AG20443 (cell line): ENCODE data around the gene DAP.

Experiments
- DNase-seq: peaks from one replicate; pipeline ENCODE4 v3.0.0; 2012; ENCODE audit warnings: low spot score, mixed read lengths

Gene DAP

DNA sequence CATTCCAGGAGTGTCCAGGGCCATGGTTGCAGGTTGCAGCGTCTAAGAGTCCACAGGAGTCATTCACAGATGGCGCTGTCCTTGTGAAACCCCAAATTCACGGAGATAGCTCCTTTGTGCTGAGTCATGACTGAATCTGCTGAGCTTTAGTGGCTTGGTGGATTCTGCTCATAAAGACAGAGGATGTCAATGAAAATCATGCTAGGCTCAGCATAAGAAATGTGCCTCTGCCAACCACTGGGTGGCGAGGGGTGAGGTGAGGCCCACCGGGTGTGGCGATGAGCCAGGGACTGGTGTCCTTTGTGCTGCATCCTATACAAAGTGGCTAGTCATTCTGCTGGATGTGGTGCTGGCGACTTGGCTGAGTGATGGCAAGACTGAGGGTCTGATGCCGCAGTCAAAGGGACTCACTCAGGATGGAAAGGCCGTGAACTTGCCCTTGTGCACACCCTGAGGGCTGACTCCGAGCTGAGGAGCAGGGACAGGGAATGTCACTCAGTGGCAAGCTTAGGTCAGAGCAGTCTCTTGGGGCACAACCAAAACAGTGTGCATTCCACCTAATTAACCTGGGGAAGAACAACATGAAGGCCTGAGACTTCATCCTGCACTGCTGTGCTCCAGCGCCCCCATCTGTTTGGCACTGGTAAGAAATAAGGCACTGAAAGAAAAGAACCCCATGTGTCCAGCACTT, 71.5 kb downstream of the DAP start:
- DNase-seq: peak; percentile 47

DNA sequence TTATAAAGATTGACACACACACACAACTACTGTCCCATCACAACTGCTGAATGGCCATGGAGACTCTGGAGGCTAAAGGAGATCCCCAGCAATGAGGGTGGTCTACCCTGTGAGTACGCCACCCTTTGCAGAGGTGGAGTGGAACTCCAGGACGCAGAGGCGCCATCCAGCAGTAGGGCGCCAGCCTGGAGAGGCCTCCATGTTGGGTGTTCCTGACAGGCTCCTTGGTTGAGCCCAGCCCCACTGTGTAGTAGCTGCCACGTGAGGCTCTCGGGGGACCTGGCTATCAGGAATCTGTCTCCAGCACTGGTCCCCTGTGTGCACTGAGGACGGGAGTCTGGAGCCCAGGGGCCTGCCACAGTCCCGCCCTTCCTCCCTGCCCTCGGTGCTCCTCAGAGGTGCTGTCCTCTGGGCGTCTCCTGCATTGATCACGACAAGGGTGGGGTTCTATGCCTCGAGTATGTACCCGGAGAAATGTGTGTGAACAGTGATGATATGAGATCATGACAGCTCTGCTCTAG, 72.3 kb downstream of the DAP start:
- DNase-seq: no peak

DNA sequence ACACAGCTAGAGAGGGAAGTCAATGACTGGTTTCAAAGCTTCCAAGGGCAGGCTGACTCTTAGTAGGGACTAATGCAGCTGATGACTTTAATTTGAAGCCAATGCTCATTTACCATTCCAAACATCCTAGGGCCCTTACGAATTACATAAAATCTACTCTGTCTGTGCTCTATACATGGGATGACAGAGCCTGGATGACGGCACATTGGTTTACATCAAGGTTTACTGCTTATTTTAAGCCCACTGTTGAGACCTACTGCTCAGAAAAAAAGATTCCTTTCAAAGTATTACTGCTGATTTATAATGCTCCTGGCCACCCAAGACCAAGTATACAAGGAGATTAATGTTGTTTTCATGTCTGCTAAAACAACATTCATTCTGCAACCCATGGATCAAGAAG, 74.1 kb downstream of the DAP start:
- DNase-seq: no peak

DNA sequence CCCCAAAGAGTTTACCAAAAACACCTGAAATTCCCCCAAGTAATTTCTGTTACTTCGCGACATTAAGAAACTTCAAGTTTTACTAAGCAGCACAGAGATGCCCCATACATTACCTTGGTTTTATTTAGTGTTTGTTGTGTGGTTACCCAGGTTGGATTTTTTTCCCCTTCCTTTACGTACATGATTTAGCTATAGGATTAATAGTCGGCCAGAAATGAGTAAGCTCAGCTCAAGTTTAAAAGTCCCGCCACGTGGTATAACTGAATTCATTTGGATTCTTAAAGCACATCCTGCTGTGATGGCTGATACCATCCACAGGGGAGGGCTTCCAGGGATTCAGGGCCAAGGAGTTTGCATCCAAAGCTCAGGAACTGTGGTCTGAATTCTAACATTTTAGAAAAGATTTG, 75.9 kb downstream of the DAP start:
- DNase-seq: no peak

DNA sequence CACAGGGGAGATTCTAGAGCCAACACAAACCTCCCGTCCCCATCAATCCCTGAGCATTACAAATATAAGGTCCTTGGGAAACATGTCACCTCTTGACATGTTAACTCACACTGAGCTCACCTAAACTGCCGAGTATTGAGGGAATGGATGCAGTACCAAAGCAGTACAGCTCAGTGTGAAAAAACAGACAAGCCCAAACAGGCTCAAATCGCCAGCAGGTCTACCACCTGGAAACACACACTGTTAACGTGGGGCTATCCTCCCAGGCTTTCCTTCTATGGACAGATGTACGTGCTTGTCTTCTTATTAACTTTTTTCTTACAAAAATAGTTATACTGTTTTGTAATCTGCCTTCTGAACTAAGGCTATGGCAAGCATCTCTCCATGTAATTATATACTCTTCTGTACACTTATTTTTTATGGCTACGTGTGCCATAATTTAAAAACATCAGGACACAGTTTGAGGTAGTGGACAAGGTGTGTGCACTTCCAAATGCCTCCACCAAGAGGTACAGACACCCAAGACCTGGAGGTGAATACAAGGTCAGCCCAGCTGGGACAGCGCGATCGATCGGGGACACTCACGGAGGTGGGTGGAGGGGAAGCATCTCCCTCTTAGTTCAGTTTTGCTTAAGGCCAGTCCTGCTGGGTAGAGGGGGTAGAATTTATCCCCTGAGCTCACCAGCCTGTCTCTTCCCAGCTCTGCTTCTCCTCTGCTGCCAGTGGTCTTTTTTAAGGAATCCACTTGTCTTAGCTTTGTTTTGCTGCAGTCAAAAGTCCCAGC, 76.5 kb downstream of the DAP start:
- no peak for DNase-seq

DNA sequence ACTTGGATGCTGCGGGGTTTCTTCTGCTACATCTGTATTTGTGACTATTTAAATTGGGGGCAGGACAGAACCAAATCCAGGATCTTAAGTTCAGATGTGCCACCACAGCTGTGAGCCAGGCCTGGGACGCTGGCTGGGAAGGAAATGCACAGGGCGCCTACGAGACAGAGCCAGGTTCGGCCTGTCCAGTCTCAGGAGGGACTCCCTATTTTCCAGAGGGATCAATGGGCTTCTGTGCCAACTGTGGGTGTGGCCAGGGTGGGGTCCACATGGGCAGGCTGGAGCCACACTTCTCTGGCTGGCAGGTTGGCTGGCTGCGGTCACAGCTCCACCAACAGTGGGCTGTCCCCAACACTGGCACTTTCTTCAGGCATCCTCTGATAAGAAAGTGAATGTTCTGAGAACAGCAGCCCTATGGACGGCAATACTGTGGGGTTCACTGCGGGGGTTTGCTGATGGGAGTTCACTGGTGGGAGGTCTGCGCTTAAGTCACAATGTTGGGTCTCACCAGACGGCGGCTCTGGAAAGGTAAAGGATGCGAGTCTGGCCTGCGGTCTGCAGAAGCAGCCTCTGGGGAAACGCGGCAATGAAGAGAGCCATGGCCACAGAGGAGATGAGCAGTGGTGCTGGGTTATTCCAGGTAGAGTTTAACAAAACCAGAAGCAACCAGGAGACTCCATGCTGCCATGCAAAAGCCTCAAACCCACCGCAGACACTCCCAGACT, 78.1 kb downstream of the DAP start:
- no peak for DNase-seq

DNA sequence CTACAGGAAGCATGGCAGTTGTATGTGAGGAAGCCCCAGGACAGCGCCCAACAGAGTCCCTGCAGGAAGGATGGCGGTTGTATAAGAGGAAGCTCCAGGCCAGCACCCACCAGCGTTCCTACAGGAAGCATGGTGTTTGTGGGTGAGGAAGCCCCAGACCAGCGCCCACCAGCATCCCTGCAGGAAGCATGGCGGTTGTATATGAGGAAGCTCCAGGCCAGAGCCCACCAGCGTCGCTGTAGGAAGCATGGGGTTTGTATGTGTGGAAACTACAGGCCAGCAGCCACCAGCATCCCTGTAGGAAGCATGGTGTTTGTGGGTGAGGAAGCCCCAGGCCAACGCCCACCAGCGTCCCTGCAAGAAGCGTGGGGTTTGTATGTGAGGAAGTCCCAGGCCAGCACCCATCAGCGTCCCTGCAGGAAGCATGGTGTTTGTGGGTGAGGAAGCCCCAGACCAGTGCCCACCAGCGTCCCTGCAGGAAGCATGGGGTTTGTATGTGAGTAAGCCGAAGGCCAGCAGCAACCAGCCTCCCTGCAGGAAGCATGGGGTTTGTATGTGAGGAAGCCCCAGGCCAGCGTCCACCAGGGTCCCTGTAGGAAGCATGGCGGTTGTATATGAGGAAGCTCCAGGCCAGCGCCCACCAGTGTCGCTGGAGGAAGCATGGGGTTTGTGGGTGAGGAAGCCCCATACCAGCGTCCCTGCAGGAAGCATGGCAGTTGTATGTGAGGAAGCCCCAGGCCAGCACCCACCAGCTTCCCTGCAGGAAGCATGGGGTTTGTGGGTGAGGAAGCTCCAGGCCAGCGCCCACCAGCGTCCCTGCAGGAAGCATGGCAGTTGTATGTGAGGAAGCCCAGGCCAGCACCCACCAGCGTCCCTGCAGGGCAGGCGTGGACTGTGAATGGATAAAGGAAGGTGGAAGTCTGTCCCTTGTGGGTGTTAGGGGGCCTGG, 79.0 kb downstream of the DAP start:
- no peak for DNase-seq

DNA sequence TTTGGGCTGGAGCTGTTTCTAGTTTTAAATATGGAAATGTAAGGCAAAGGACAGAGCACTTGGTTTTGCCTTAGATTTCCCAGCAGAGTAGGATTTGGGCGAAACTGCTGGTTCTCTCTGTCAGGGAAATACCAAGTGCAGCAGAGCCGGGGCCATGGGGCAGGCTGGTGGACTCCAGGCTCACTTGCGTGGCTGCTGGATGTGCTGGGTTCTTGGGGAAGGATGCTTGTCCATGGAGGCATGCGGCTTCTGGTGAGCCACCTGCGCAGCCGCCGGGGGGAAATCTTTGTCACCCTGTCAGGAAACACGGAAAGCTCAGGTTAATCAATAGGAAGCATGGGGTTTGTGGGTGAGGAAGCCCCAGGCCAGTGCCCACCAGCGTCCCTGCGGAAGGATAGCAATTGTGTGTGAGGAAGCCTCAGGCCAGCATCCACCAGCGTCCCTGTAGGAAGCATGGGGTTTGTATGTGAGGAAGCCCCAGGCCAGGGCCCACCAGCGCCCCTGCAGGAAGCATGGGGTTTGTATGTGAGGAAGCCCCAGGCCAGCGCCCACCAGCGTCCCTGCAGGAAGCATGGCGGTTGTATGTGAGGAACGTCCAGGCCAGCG, 80.1 kb downstream of the DAP start:
- DNase-seq: no peak

DNA sequence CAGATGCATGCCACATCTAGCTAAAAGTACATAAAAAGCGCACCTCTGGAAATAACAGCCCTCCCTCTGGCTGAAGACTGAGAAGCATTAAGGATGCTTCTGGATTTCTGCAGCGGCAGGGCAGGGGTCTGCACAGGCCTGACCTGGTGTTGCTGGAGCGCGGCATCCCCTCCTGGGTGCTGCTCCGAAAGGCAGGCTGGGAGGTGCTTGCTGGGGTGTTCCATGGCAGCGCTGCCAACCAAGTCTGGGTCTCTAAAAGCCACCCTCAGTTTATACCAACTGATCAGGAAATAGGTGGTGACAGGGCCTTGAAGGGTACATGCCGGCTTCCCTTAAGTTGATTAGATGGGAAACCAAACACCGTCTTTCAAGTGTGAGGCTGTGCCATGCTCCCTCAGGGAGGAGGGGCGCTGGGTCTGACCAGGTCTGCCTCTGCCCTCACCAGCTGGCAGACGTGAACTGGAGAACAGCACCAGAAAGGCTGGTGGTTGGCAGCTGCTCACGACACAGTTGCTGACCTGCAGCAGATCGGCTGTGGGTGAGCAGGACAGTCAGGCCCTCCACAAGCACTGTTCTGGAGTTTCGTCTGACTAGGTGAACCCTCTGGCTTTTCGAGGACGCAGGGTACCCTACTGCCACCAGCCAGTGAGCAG, 81.6 kb downstream of the DAP start:
- no peak for DNase-seq

DNA sequence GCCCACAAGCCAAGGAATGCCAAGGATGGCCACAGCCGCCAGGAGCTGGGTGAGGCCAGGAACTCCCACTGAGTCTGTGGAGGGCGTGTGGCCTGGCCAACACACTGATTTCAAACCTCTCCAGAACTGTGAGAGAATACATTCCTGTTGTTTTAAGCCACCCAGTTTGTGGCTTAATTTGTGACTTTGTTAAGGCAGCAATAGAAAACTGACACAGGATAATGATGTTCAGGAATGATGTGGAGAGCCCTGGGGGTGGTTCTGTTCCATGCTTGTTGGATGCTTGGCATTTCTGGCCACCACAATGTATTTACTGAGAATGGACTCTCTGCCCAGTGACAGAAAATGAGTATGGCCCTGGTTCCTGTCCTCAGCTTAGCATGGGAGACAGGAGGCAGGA, 82.8 kb downstream of the DAP start:
- DNase-seq: peak; percentile 68

DNA sequence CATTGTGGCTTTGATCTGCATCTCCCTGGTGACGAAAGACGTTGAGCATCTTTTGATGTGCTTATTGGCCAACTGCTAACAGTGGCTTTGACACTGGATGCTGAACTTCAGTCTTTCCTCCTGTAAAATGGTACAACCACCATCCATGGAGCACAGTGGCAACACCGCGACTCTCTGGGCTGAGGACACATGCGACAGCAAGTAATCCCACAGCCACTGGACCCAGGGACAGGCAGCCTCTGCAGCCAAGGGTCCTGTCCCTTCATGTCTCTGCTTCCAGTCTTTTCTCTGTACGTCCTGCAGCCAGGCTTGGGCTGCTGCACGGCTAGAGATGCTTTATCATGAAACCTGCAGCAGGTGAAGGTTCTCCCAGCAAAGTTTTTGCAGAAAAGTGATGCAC, 83.5 kb downstream of the DAP start:
- DNase-seq: no peak

DNA sequence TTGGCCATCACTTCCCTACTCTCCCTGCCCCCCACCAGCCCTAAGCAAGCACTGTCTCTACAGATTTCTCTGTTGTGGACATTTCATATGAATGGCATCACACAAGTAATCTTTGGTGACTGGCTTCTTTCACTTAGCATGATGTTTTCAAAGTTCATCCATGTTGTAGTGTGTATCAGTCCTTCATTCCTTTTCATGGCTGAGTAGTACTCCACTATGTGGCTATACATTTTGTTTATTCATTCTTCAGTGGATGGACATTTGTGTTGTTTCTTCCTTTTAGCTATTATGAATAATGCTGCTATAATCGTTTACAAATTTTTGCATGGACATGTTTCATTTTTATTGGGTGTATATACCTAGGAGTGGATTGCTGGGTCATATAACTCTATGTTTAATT, 84.1 kb downstream of the DAP start:
- DNase-seq: no peak

DNA sequence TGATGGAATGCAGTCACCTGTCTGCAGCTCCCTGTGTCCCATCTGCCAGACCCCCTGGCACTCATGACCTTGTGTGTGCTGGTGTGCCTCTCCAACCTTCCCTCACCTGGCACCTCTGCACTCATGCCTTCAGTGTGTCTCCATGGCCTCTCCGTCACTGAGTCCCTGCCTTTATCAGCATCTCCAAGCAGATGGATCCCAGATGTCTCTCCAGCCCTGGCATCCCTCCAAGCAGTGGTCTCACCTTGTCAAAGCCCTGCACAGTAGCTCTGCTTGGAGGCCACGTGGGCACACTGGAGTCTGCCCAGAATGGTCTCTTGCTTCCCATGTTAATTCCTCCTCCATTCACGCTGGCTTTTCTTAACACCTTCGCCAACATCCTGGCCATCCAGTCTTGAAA, 84.8 kb downstream of the DAP start:
- no peak for DNase-seq

DNA sequence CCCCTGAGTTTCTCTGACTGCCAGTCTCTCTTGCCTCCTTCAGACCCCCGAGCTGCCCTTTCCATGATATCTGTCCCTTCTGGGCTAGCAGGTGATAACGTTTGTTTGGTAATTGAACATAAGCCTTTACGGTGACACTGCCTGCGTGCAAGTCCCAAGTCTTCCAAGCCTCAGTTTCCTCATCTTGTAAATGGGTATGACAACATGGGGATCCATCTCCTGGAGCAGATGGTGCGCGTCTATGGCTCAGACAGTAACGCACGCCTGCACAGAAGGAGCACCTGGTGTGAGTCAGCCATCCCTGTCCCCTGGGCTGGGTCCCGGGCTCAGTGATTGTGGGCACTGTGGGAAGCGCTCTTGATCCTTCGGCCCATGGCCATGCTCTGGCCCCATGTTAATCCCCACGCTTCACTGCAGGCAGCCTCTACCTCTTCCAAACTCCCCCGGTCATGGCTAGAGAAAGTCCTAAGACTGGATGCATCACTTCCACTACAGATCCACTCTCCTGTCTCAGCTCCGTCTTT, 85.8 kb downstream of the DAP start:
- DNase-seq: no peak

DNA sequence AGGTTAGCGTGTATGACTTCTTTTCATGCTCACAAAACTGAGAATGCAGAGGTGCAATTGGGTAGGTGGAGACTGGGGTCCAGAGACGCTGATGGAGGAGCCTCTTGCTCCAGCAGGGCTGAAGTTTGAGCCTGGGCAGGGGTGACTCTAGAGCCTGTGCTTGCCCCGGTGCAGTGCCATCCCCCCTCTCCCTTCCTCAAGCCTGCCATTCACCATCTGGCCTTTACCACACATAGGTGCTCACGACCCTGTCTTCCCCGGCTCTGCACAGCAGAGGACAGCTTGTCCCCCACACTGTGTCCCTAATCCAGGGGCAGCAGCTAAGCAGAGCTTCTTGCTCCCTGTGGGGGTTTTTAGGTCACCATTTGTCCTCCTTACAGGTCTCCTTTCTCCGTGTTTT, 86.5 kb downstream of the DAP start:
- DNase-seq: no peak

DNA sequence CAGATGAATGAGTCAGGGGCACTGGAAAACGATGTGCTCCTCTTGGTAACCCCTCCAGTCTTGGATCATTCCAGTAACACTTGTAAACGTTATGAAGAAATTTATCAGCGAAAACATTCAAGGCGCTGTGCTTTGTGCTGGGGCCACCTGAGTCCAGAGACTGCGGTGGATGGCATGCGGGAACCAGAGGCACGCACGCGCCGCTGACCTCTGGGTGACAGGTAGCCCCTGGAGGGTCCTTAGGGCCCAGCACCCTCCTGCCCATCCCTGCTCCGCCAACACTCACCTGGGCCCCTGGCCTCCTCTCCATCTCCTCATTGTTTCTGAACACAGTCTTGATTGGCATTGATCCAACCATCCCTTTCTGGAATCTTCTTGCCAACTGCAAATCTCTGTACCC, 86.9 kb downstream of the DAP start:
- no peak for DNase-seq

DNA sequence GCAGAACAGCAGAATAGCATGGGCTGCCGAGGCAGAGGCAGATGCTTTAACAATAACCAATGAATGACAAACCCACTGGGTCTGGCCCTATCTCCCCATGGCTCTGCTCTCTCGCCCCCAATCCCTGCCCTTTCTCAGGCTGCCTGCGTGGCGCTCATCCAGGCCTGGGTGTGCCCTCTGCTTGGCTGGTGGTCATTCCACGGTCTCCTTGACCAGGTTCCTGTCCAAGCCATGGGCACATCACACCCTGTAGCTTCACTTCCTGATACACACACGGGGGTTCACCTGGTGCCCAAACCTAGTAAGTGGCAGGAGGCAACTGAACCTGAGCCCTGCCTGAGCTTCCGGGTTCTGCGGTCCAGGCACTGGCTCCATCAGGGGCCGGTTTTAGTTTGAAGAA, 87.6 kb downstream of the DAP start:
- DNase-seq: no peak

DNA sequence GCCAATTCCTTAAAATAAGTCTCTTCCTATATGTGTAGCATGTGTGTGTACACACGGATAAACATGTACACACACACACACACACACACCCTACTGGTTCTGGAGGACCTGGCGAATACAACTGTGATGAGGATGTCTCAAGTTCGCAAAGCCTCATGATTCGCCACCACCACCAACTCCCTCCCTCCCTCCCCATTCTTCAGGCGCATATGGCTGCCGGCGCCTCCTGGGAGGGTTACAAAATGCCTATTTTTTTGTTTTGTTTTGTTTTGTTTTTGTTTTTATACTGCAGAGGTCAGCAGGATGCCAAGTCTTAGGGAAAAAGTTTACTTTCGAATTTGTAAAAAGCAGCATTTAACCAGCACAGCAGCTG, 88.0 kb downstream of the DAP start:
- DNase-seq: peak; percentile 45

DNA sequence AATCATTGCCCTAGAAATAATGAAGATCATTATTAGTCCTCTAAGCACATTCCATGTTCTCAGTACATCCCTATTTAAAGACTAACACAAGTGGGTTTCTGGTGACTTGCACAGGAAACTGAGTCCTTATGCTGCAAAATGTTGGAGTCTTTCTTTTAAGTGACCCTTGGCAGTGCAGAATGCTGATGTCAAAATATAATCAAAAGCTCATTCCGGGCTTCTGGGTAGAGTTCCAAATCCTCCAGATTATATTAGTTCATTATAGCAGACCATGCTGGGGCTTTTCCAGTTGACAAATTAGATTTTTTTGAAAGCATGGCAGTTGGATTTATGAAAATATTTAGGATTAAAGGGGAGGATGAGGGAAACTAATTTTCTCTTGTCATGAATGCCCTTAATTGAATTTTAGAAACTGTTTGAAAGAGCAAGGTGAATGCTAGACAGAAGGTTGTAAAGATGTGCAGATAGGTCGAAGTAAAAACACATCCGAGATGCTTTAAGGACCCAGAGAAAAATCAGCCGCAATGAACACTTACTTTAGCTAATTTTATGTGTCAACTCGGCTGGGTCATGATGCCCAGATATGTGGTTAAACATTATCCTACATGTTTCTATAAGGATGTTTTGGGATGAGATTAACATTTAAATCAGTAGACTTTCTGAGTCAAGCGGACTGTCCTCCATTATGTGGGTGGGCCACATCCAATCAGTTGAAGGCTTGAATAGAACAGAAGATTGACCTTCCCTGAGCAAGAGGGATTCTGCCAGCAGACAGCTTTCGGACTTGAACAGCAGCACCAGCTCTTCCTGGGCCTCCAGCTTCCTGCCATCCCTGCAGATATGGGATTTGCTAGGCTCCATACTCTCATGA, 88.7 kb downstream of the DAP start:
- DNase-seq: no peak
